ENCODE results near the gene ARHGAP32. TPM values are rescaled to one million over a fixed set of nuclear protein-coding genes. Genes with fewer than 3 reads are reported as not detected.

The ARHGAP32 gene
- total RNA-seq, 8 experiments from 2014 or later, result 5.8 to 23.0 (median 18.4) TPM

DNA sequence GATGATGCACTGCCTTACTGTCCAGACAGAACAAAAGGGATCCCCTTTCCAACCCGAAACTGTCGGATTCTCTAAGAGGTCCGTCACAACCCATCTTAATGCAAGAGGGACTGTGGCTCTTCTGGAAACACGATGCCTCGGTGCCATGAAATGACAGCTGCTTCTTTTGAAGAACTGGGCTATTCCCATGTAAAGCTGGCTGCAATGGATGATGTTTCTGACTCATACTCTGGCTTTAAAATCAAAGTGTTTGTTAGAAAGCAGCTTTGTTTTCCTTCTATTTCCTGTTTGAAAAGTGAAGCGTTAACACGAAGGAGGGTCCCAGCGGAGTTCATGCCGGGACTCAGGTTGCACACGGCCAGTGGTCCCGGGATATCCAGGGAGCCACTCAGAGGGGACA is 252.5 kb downstream of the ARHGAP32 start:
- in situ Hi-C loops (cut with MboI; ENCODE audit: low pct_unique_long_range_greater_than_20kb in 2 of 9, low sequenced_read_pairs in 9 of 9, unreplicated experiment in 9 of 9), result no loop called here
- H3K27ac ChIP-seq, result no peak overlapping the region
- 20 to 90% (median 83%) methylated on average over 1 to 9 of the region's 11 CpGs; no CpG with 5 or more reads in 5 of the 10 experiments for WGBS, 10 experiments
- H3K4me1 ChIP-seq (replicated peaks in 1 of 2), result peaks cover 22 to 39% of the 10 kb centered on the region in 2 donors
- H3K4me3 ChIP-seq, result no peak overlapping the region
- ATAC-seq (replicated peaks in 6 of 8), result no peak

DNA sequence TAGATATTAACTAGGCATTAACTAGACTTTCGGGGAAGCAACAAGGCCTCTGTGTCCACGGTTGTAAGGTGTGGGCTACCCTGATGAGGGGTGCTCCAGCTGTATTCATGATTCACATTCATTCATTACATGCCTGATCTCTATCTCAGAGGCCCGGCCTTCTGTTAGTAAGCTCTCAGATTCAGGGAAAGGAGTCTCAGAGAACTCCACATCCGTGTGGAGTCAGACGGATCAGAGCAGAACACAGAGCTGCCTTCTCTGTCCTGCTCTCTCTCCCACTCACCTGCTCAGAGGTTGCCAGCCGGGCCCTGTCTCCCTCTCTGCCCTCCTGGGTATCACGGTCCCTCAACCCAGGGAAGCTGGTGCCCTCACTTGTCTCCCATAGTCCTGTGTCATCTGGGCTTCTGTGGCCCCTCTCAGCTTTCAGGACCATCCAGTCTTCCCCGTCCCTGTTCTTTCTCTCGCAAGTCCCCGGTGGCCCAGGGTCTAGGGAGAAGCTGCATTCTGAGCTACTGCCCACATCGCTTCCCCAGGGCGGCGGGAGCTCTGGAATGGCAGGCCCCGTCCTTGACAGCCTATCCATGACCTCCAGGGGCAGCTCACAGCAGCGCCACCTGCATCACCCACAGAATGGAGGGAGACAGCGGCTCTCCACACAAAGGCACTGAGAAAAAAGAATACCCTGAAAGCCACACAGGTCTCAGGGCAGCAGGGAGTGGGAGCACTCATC is 253.8 kb downstream of the ARHGAP32 start:
- in situ Hi-C loops (cut with MboI; ENCODE audit: low pct_unique_long_range_greater_than_20kb in 2 of 9, low sequenced_read_pairs in 9 of 9, unreplicated experiment in 9 of 9), result no loop called here
- no peak for ATAC-seq (replicated peaks in 6 of 8)

DNA sequence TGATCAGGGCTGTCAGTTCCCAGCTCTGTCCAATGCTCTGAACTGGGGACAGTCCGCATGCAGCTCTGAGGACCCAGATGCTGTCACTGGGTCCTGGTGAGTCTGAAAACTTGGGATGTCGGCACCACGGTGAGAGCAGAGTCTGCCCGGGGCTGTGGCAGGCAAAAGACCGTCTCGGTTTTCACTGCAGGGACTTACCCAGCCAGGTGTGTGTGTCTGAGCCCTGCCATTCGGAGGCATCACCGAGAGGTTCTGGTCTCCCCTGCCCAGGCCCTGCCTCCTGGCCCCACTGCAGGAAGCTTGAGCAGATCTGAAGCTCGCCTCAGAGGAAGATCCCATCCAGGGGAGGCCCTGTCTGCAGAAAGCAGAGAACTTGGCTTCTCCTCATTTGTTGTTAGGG is 254.6 kb downstream of the ARHGAP32 start:
- no peak overlapping the region for H3K4me3 ChIP-seq
- peaks cover 20 to 22% of the 10 kb centered on the region in 2 donors for H3K4me1 ChIP-seq (replicated peaks in 1 of 2)
- peak overlapping the region; percentile 81 to 89 for H3K27ac ChIP-seq
- WGBS, 10 experiments, result 61 to 97% (median 91%) methylated on average over 2 to 6 of the region's 9 CpGs; no CpG with 5 or more reads in 6 of the 10 experiments
- in situ Hi-C loops (cut with MboI; ENCODE audit: low pct_unique_long_range_greater_than_20kb in 2 of 9, low sequenced_read_pairs in 9 of 9, unreplicated experiment in 9 of 9), result no loop called here
- ATAC-seq (replicated peaks in 6 of 8), result peak in 4 of 8 experiments; percentile 5 to 17 (median 11)

More for the DNA sequence above, 253.8 kb downstream of the ARHGAP32 start:
- Histone ChIP-seq H3K27ac (no peak overlapping the region), H3K4me3 (no peak overlapping the region), H3K4me1 (replicated peaks in 1 of 2) (peaks cover 20 to 29% of the 10 kb centered on the region in 2 donors)
- WGBS, 10 experiments, result 45 to 95% (median 75%) methylated on average over 1 to 7 of the region's 16 CpGs; no CpG with 5 or more reads in 2 of the 10 experiments

DNA sequence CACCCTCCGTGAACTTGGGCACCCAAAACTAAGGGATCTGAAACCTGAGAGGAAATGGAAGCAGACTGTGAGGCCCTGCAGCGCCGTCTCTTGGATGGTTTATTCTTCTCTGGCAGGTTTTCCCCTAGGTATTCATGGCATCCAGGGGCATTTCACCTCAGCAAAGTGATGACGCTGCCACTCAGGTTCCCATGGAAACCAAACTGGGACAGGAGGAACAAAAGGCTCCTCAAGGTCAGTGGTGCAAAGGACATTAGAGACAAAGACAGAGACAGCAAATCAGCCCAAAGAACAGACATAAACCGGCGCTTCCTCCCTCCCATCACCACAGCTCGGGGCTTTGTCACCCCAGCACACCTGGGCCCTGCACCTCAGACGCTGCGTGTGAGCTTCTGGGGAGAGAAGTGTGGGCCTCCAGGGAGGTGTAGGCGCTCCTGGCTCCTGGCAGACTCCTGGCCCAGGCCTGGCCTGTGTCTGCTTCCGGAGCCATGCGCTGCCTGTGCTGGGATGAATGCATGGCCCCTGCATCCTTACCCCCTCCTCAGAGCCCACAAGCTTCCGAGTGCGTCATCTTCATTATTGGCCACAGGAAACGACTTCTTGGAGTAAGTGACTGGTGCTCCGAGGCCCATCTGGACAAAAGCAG is 255.4 kb downstream of the ARHGAP32 start:
- Histone ChIP-seq H3K27ac (peak overlapping the region; percentile 81 to 89), H3K4me1 (replicated peaks in 1 of 2) (peaks cover 25 to 28% of the 10 kb centered on the region in 2 donors), H3K4me3 (no peak overlapping the region)
- WGBS, 10 experiments, result 51 to 100% (median 76%) methylated on average over 1 to 7 of the region's 16 CpGs; no CpG with 5 or more reads in 2 of the 10 experiments
- in situ Hi-C loops (cut with MboI; ENCODE audit: low pct_unique_long_range_greater_than_20kb in 2 of 9, low sequenced_read_pairs in 9 of 9, unreplicated experiment in 9 of 9), result no loop called here
- ATAC-seq (replicated peaks in 6 of 8), result peak in 5 of 8 experiments; percentile 74 to 86 (median 81)

DNA sequence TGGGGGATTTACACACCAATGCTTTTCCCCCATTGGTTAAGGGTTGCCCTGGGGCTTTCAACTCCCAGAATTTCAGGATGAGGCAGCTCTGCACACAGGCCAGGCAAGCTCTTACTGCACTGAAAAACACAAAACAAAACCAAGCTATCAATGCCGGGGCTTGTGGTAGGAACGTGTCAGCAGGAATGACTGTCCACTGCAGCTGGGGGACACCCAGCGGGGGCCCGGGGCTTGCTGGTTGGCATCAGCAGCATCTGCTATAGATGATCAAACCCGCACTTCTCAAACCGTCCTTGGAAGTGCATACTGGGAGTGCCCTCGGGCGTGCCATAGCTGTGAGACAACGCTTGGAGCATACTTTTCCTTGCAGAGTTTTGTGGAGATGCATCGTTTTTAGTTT is 257.2 kb downstream of the ARHGAP32 start:
- Histone ChIP-seq H3K27ac (no peak overlapping the region), H3K4me1 (replicated peaks in 1 of 2) (peaks cover 25 to 34% of the 10 kb centered on the region in 2 donors), H3K4me3 (no peak overlapping the region)
- ATAC-seq (replicated peaks in 6 of 8), result no peak
- in situ Hi-C loops (cut with MboI; ENCODE audit: low pct_unique_long_range_greater_than_20kb in 2 of 9, low sequenced_read_pairs in 9 of 9, unreplicated experiment in 9 of 9), result no loop called here
- WGBS, 10 experiments, result 63 to 88% (median 81%) methylated on average over 2 to 6 of the region's 10 CpGs; no CpG with 5 or more reads in 3 of the 10 experiments

DNA sequence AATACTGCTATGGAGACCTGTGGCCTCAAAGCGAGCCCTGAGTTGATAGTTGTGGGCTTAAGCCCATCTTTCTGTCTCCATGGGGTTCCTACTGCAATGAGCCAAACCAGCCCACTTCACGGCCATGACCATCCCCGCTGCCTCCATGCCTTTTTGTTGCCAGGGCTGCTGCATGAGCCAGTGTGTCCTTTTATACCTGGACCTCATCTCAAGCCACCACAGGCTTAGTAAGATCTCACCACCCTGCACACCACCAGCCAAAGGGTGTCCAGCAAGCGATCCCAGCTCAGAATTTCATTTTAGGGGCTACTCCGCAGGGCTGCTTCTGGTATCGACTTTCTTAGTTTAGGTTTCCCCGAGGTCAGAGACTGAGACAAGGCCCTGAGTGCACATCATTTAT is 257.8 kb downstream of the ARHGAP32 start:
- 86 to 100% (median 87%) methylated on average over 2 to 4 of the region's 7 CpGs; no CpG with 5 or more reads in 6 of the 10 experiments for WGBS, 10 experiments
- H3K27ac ChIP-seq, result no peak overlapping the region
- no peak overlapping the region for H3K4me3 ChIP-seq
- no peak for ATAC-seq (replicated peaks in 6 of 8)
- in situ Hi-C loops (cut with MboI; ENCODE audit: low pct_unique_long_range_greater_than_20kb in 2 of 9, low sequenced_read_pairs in 9 of 9, unreplicated experiment in 9 of 9), result no loop called here
- H3K4me1 ChIP-seq (replicated peaks in 1 of 2), result peaks cover 28 to 39% of the 10 kb centered on the region in 2 donors

DNA sequence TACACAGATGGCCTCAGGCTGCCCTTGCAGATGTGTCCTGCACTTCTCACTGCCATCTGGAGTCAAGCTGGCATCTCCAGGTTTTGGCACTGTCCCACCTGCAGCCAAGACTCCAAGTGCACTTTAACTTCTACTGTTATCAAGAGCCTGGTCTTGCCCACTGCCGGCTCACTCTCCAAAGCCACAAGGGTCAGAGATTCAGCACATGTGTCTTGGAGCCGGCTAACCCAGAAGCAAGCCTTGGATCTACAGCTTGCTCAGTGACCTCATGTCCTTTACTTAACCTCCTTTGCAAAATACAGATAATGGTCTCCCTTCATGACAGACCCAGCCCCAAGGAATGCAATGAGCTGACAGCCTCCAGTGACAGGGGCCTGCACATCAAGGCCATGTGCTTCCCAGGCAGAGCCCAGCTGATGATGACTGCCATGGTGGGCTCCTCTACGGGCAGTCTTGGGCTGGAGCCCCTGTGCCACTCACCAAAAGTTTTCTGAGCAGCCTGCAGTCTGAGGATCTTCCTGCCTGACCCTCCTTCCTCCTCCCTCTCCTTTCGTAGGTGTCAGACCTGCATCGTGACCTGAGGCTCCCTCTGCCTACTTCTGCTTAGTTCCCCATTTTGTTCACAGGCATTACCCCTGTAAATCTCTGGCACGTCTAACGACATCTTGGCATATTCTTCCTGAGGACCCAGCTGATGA is 258.5 kb downstream of the ARHGAP32 start:
- no peak overlapping the region for H3K4me3 ChIP-seq
- no peak overlapping the region for H3K27ac ChIP-seq
- WGBS, 10 experiments, result 42 to 100% (median 83%) methylated on average over 1 to 4 of the region's 7 CpGs; no CpG with 5 or more reads in 4 of the 10 experiments
- ATAC-seq (replicated peaks in 6 of 8), result peak in 1 of 8 experiments; percentile 37
- peaks cover 28 to 41% of the 10 kb centered on the region in 2 donors for H3K4me1 ChIP-seq (replicated peaks in 1 of 2)
- in situ Hi-C loops (cut with MboI; ENCODE audit: low pct_unique_long_range_greater_than_20kb in 2 of 9, low sequenced_read_pairs in 9 of 9, unreplicated experiment in 9 of 9), result no loop called here

DNA sequence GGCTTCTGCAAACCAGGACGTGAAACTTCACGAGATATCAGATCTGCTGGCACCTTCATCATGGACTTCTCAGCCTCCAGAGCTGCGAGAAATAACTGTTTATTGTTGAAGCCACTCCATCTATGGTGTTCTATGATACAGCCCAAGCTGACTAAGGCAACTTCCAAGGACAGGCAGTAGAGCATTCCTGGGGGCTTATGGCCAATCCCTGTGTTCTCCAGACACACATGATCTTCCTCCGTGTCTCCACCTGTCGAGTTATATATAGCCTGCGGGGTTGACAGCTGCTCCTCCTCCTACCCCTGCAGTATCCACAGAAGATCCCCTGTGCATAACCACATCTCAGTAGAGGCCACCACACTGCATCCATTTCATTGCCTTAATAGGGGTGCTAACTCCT is 260.5 kb downstream of the ARHGAP32 start:
- H3K27ac ChIP-seq, result no peak overlapping the region
- ATAC-seq (replicated peaks in 6 of 8), result peak in 4 of 8 experiments; percentile 28 to 71 (median 53)
- peaks cover 28 to 42% of the 10 kb centered on the region in 2 donors for H3K4me1 ChIP-seq (replicated peaks in 1 of 2)
- no peak overlapping the region for H3K4me3 ChIP-seq
- in situ Hi-C loops (cut with MboI; ENCODE audit: low pct_unique_long_range_greater_than_20kb in 2 of 9, low sequenced_read_pairs in 9 of 9, unreplicated experiment in 9 of 9), result no loop called here
- whole genome bisulfite sequencing, 10 experiments, result 30 to 100% (median 85%) methylated on average over 2 to 5 of the region's 6 CpGs; no CpG with 5 or more reads in 4 of the 10 experiments

DNA sequence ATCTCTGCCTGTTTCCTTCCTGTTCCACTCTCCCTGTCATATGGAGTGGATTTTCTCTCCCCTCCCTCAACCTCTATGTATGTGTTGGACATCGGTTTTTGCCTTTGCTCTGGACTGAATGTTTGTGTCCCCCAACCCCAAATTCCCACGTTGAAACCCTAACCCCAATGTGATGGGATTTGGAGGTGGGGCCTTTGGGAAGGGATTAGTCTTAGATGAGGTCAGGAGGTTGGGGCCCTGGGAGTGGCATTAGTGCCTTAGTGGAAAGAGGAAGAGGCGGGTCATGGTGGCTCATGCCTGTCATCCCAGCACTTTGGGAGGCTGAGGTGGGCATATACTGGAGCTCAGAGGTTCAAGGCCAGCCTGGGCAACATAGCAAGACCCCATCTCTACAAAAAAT is 261.1 kb downstream of the ARHGAP32 start:
- ATAC-seq (replicated peaks in 6 of 8), result no peak
- Histone ChIP-seq H3K4me1 (replicated peaks in 1 of 2) (peaks cover 28 to 39% of the 10 kb centered on the region in 2 donors), H3K27ac (no peak overlapping the region), H3K4me3 (no peak overlapping the region)
- 66 to 100% (median 91%) methylated on average over 1 to 2 of the region's 3 CpGs; no CpG with 5 or more reads in 6 of the 10 experiments for WGBS, 10 experiments
- in situ Hi-C loops (cut with MboI; ENCODE audit: low pct_unique_long_range_greater_than_20kb in 2 of 9, low sequenced_read_pairs in 9 of 9, unreplicated experiment in 9 of 9), result no loop called here

DNA sequence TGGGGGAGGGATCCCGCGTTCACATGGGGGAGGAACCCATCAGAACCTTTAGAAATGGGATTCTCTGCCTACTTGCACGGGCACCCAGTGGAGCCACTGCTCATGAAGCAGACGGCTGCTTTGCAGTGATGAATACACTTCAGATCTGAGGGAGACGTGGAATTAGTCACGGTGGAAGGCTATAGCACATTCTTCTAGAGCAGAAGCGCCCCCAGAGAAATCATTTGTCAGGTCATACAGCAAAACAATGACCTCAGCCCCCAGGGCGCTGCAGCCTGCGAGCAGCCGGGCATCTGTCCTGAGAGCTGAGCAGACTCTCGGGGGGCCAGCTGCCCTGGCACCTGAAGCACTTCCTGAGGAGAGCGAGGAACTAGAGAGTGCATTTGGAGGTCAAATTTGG is 262.1 kb downstream of the ARHGAP32 start:
- Histone ChIP-seq H3K4me1 (replicated peaks in 1 of 2) (peaks cover 32 to 48% of the 10 kb centered on the region in 2 donors), H3K27ac (peak overlapping the region; percentile 45 to 67), H3K4me3 (no peak overlapping the region)
- ATAC-seq (replicated peaks in 6 of 8), result peak in 6 of 8 experiments; percentile 13 to 93 (median 90)
- WGBS, 10 experiments, result 20 to 53% (median 43%) methylated on average over 3 to 8 of the region's 12 CpGs; no CpG with 5 or more reads in 6 of the 10 experiments
- in situ Hi-C loops (cut with MboI; ENCODE audit: low pct_unique_long_range_greater_than_20kb in 2 of 9, low sequenced_read_pairs in 9 of 9, unreplicated experiment in 9 of 9), result no loop called here

DNA sequence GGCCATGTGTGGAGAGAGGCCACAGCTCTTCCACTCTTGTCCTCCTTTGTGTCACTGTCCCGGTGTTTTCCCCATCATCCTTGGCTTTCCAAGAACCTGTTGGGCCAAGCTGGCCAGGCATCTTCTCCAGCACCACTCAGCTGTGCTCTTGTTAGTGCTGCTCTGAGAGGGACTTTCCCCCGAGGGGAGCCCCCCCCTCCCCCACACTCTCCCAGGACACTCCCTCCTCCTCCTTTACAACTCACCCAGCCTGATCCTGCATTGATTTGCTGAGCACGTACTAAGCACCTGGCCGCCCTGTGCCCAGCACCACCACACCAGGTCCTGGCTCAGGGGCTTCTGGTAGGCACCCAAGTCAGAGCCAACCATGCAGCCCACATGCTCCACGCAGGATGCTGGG is 262.7 kb downstream of the ARHGAP32 start:
- 100% methylated on average over 1 of the region's 5 CpGs; no CpG with 5 or more reads in 9 of the 10 experiments for WGBS, 10 experiments
- ATAC-seq (replicated peaks in 6 of 8), result peak in 6 of 8 experiments; percentile 23 to 31 (median 25)
- in situ Hi-C loops (cut with MboI; ENCODE audit: low pct_unique_long_range_greater_than_20kb in 2 of 9, low sequenced_read_pairs in 9 of 9, unreplicated experiment in 9 of 9), result no loop called here
- H3K4me3 ChIP-seq, result no peak overlapping the region
- peak overlapping the region; percentile 45 to 67 for H3K27ac ChIP-seq
- H3K4me1 ChIP-seq (replicated peaks in 1 of 2), result peaks cover 34 to 51% of the 10 kb centered on the region in 2 donors

DNA sequence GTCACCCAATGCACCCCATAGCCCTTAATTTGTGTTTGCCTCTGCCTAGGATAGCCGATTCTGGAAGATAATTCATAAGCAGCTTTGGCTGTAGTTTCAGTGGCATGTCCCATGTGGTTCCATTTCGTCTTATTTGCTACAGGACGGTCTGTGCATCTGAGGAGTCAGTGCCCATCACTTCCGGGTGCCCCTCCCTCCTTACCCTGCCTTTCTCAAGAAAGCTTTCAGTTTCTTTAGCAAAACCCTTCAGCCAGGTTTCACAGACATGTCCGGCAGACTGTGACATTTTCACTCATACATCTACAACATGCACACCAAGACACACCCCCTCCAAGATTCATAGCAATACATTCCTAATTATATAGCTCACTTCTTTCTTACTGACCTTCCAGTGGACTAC is 263.7 kb downstream of the ARHGAP32 start:
- Histone ChIP-seq H3K4me3 (no peak overlapping the region), H3K27ac (no peak overlapping the region), H3K4me1 (replicated peaks in 1 of 2) (peaks cover 34 to 51% of the 10 kb centered on the region in 2 donors)
- no peak for ATAC-seq (replicated peaks in 6 of 8)
- WGBS, 10 experiments, result 28 to 100% (median 67%) methylated on average over 1 to 5 of the region's 5 CpGs; no CpG with 5 or more reads in 1 of the 10 experiments
- in situ Hi-C loops (cut with MboI; ENCODE audit: low pct_unique_long_range_greater_than_20kb in 2 of 9, low sequenced_read_pairs in 9 of 9, unreplicated experiment in 9 of 9), result no loop called here
